CD4-positive, alpha-beta T cell treated with Interferon gamma for 1 hour (primary cell): ENCODE measurements around the gene TIAM2.
A peak's percentile ranks its signal among the peaks of the same experiment; 100 is the strongest.
"Not testable (repeated sequence)": the region's sequence is repeated elsewhere in the genome, so short reads cannot be mapped to it uniquely, and the experiment has no call there.

Source experiments
- DNase-seq: peaks from one replicate; pipeline ENCODE4 v3.0.0-alpha.2; 2020

The TIAM2 gene

DNA sequence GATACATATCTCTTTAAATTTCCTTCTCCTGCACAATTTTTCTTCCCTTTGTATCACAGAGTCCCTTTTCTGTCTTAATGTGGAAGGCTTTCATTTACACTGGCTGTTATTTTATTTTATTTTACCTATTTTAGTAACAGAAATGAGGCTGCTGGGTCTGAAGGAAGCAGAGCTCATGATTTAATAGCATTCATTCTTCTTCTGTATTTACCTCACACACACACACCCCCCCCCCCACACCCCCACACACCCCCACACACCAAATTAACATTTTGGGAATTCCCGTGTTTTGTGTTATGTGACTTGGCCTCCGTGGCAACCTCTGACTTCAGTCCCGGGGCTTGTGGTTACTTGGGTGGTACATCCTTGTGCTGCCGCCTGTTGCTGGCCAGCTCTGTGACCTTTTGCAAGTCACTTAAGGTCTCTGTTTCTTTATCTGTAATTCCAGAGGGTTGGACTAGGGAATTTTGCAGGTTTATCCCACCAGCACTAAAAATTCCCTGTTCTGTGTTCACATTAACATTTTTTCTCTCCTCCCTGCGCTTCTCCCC lies 108.8 kb downstream of the TIAM2 start:
- DNase-seq = peak; percentile 11

DNA sequence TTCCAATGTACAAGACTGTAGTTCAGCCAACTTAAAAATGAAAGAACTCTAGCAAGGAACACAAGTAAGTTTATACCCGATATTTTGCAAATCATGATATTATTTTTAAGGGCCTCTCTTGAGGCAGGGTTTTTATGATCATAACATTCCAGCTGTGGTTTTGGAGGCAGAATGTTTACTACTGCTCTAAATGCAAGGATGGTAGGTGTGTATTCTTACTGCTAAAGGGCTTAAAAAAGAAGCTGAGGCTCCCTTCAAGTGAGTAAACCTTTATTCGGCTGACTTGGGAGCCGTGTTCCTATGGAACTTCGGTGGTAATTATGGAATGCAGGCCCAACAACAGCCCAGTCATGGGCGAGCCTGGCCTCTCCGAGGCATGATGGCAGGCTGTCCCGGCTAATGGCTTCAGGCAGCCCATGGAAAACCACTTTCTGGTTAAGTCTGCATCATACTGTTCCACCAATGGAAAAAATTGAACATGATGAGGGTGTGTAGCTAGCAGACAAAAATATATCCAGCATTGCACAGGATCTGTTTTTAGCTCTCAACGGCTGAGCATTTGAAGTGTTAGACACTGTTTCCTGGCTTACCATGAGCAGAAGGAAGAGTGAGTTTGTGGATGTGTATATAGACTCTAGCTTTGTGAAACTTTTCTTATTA lies 111.5 kb downstream of the TIAM2 start:
- no peak for DNase-seq

DNA sequence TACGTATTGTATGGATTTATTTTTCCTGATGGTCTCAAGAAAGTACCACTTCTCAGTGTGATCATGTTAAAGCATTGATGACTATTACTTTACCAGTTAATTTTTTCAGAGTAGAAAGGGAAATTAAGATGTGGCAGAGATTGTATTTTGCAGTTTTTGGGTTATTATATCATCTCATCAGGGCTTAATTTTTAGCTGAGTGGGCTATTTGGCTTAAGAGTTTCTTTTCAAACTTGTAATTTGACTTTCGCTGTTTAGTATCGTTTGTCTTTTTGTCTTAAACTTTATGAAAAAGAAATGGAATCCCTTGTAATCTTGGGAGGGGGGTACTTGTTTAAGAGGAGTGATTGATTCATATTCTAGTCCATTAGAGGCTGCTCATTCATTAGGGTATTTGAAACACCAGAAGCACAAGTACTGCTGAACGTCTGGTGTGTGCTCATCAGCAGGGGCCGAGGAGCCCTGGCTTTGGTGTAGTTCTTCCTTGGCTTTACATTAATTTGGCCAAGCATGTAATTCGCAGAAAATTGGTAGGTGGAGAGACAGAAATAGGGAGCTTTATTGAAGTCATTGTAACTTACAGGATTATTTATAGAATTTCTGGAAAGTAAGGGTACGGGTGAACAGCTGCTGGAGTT lies 112.4 kb downstream of the TIAM2 start:
- DNase-seq = no peak

DNA sequence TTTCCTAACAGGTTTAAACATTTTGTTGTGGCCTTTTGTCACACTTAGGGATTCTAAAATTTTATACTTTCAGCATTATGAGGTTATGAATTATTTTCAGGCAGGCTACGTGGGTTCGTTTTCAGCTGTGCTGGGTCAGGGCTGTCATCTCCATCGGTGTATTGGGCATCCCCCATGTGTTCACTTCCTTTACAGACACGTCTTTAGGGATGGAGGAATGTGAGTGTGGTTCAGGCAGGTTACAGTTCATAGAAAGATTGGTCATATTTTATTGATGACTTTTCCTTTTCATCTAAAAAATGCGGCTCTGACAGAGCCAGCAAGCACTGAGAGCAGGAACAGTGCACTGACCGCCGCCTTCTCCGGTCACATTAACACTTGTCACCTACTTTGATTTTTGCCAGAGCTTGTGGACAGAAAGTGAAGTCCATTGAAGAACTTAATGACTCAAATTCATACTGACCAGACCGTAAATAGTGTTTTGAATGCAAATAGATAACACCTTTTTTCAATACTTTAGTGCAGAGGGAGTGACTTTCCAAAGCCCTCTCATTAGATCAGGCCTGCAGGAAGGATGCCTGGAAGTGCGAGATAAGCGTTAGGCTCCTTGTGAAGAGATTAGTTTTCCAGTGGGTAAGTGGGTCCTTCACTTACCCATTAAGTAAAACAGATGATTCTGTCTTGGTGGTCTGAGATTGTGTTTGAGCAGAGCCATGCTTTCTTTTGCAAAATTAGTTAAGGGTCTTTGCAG lies 113.1 kb downstream of the TIAM2 start:
- no peak for DNase-seq

DNA sequence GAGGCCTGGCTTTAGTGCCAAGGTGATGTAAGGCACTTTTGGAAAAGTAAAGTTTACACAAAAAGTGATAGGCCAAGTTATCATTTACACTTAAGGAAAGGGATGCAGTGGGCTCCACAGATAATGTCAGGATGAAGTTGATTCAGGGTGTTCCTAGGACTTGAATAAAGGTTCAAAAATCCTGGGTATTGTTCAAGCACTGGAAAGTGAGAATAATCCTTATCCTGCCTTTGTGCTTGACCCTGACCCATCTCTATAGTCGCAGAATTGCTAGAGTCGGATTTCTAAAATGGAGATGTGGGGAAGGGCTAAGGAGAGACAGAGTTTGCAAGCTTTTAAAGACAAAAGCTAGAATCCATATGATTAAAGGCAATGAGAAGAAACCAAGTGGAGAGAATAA lies 115.6 kb downstream of the TIAM2 start:
- no peak for DNase-seq

DNA sequence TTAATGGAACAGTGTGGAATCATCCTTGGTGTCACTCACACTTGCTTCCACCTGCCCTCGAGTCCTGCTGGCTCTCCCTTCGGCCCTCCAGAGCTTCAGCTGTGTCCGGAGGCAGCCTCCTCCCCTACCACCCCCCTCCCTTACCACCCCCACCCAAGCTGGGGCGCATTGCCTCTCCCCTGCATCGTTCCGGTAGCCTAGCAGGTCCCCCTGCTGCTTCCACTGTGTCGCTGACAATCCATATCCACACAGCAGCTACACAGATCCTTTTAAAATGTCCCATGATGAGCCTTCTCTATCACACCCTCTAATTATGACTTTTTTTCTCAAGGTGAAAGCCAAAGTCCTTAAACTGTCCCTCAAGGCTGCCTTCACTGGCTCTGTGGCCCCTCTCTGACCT lies 117.6 kb downstream of the TIAM2 start:
- no peak for DNase-seq

DNA sequence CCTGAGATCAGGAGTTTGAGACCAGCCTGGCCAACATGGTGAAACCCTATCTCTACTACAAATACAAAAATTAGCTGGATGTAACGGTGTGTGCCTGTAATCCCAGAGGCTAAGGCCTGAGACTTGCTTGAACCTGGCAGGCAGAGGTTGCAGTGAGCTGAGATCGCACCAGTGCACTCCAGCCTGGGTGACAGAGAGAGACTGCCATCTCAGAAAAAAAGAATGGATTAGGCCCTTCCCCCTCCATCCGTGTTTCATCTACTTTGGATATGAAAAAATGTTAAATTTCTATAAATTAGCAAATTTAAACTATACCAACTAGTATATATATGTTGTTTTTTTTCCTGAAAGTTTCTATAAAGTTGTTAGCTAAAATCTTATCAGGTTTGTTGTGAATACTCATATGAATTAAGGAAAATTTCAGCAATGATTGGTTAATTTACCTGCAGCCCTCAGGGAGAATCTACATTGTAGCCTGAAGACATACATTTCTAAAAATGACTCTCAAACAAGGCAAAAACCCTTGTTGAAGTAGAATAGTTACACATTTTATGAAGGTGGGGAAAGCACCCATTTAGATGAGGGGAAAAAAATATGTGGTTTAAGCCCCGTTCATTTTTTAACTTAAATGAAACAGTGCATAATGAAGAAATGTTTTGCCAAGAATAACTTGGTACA lies 120.9 kb downstream of the TIAM2 start:
- DNase-seq = no peak

DNA sequence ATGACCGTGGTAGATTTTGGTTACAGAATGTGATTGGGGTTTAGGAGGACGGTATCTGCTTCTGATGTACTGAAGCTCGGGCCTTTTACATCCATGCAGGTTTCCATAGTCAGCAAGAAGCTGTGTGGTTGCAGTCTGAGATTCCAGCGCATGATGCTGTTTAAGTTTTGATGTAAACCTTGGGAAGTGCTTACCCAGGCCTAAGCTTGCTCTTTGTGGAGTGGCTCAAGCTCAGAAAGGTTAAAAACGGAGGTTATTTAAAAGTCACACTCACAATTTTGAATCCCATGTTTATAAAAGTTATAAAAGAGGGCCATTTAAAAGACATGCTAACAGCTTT lies 121.4 kb downstream of the TIAM2 start:
- no peak for DNase-seq

DNA sequence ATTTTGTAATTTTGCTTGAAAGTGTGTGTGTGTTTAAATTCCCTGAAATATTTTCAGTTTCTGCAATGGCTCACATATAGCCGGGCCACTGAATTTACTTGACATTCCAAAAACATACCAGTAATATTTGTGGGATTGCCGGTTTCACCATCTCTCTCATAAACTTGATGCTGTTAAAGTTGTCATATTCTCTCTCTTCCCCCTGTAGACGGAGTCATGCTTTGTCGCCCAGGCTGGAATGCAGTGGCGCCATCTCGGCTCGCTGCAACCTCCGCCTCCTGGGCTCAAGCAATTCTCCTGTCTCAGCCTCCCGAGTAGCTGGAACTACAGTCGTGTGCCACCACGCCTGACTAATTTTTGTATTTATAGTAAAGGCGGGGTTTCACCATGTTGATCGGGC lies 122.1 kb downstream of the TIAM2 start:
- no peak for DNase-seq

DNA sequence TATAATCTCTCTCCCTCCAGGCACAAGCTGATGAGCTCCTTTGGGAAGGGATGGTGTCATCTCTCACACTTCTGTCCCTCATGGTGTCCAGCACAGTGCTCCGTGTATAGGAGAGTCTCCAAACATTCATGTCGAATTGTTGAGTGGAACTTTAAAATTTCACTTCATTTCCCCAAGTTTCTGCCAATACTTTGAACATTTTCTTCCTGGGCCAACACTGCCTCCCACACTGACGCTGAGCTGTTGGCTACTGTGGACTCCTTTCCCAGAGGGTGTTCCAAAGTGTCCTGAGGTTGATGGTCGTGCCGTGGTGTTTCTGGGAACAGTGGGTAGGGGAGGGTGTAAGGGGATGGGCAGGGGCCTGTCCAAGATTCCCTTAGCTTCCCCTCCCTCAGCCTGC lies 122.7 kb downstream of the TIAM2 start:
- no peak for DNase-seq

DNA sequence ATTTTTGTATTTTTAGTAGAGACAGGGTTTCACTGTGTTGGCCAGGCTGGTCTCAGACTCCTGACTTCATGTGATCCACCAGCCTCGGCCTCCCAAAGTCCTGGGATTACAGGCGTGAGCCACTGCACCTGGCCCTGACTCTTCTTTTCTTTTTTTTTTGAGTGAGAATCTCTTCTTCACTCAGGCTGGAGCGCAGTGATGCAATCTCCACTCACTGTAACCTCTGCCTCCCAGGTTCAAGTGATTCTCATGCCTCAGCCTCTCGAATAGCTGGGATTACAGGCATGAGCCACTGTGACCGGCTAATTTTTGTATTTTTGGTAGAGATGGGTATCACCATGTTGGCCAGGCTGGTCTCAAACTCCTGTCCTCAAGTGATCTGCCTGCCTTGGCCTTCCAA lies 124.1 kb downstream of the TIAM2 start:
- DNase-seq = not testable (repeated sequence)

DNA sequence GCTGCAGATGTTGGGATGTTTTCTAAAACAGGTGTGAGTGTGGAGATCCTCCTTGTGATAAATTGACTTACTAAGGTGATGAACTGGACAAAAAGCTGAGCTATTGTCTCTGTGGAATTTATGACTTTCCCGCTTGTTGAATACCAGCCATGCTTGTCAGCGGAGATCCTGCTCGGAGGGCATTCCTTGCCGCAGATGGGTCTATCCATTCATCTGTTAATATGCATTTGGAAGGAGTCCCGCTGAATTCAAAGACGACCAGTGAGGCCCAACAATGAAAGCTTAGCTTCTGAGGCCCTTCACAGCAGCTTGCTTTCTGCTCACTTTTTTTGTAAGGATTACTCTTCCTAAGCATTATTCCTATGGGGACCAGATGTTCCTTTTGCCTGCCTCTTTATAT lies 124.9 kb downstream of the TIAM2 start:
- no peak for DNase-seq

DNA sequence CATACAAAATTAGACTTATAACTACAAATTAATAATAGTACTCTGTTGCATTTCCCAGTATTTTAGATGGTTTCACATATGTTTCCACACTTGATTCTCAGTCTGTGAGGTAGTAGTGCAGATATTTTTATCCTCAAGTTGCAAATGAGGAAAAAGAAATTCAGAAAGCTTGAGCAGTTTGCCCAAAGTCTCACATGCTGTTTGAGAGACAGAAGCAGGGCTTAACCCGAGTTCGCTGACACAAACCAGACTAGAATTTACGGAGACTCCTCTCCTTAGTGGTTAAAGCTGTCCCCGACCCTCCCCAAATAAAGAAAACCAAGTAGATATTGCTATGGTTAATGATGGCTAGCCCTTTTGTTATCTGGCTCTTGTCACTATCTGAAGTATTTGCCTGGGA lies 126.2 kb downstream of the TIAM2 start:
- no peak for DNase-seq

DNA sequence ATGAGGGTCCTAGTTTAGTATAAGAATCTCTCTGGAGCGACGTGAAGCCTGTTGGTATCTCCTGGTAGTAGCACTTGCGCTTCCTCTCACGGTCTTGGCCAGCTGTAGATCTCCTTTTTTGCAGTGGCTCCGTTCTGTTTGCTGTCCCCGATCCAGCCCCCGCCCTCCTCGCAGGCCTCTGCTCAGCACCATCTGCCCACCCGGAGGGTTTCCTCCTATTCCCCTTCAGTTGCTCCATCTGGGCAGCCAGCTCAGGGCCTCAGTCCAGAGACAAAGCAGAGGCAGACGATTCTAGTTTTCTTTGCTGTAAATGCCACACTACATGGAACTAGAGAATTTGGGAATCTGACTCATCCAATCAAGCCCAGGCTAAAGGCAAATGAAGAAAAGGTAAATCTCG lies 126.6 kb downstream of the TIAM2 start:
- DNase-seq = no peak

DNA sequence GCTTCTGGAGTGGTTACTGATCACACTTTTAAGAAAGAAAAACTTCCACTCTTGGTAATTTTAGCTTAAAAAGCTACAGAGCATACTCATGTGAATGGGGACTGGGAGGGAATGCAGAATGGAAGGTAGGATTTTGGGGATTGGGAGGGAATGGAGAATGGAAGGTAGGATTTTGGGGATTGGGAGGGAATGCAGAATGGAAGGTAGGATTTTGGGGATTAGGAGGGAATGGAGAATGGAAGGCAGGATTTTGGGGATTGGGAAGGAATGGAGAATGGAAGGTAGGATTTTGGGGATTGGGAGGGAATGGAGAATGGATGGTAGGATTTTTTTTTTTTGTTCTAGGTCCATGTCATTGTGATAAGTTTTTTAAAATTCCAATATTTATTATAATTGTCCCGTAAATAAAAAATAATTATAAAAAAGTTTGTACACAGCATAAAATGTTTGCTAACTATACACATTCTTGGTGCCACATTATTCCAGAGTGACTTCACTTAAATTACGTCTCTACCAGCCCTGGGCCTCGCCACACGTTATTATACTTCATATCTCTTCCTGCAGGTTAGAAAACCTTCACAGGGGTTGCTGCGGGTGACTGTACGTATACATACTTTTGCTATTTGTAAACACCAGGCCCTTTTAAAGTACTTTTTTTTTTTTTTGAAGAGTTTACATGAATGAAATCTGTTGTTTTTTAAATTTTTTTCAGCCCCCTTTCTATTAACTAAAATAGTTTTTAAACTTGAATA lies 127.3 kb downstream of the TIAM2 start:
- DNase-seq = no peak

DNA sequence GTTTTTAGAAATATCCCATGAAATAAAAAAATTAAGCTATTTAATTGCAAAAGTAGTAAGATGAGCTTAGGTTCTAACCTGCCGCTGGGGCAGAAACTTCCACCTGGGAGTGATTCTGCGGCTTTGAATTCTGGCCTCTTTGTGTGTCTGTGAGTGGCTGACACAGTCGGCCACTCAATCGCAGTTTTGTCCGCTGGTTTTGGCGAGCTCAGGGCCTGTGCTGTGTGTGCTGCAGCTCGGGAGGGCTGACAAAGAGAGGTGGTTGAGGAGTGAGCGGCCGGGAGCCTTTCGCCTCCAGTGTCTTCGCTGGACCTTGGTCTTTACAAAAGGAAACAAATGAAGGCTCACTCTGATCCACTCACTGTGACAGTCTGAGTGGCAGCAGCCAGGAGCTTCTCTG lies 128.4 kb downstream of the TIAM2 start:
- no peak for DNase-seq

DNA sequence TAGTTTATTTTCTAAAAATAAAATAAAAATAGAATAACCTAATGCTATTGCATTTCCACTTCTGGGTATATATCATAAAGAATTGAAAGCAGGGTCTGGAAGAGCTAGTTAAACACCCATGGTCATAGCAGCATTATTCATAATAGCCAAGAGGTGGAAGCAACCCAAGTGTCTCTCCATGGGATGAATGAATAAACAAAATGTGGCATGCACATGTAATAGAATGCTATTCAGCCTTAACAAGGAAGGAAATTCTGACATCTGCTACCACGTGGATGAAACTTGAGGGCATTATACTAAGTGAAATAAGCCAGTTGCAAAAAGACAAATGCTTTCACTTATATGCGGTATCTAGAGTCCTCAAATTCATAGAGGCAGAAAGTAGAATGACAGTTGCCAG lies 130.8 kb downstream of the TIAM2 start:
- no peak for DNase-seq

DNA sequence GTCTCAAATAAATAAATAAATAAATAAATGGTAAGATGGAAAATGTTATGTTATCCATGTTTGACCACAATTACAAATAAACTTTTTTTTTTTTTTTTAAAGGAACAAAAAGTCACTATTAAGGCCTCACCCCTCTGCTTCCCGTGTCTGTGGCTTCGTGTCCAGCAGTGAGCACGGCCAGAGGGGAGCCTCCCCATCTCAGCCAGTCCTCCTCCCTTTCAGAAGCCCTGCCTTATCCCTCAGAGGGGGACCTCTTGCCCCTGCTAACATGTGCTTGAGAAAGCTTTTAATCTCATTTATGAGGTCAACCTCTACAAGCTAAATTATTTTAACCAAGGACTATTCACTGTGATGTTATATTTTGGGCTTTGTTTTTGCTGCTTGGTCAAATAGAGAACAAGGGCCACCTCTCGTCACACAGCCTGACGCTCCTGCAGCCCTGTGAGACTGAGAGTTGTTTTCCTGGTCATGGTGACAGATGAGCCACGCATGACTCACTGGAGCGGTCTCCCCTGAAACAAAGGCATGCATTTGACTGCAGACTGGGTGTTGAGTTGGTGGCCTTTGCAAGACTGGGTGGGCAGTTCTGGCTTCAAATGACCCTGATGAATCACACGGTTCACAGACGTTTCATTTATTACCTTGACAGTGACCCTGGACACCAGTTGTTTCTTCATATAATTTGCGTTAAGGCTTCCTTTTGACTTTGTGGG lies 131.8 kb downstream of the TIAM2 start:
- DNase-seq = no peak

DNA sequence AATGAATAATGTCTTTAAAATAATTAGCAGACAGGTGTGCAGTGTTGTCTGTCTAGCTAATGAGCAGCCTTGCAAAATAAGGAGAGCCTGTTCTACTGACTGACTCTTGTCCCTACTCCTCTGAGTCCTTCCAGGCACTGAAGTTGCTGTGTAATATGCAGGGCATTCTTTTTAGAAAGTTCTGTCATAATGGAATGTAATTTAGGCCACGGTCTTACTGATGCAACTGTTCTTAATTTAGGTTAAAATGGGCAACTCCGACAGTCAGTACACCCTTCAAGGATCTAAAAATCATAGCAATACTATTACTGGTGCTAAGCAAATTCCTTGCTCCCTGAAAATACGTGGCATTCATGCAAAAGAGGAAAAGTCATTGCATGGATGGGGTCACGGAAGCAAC lies 133.9 kb downstream of the TIAM2 start:
- DNase-seq = no peak

DNA sequence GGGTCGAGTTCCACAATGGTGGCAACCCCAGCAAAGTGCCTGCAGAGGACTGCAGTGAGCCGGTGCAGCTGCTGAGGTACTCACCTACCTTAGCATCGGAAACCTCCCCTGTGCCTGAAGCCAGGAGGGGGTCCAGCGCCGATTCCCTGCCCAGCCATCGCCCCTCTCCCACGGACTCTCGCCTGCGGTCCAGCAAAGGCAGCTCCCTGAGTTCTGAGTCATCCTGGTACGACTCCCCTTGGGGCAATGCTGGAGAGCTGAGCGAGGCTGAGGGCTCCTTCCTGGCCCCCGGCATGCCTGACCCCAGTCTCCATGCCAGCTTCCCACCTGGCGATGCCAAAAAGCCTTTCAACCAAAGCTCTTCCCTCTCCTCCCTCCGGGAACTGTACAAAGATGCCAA lies 134.6 kb downstream of the TIAM2 start:
- DNase-seq = no peak

DNA sequence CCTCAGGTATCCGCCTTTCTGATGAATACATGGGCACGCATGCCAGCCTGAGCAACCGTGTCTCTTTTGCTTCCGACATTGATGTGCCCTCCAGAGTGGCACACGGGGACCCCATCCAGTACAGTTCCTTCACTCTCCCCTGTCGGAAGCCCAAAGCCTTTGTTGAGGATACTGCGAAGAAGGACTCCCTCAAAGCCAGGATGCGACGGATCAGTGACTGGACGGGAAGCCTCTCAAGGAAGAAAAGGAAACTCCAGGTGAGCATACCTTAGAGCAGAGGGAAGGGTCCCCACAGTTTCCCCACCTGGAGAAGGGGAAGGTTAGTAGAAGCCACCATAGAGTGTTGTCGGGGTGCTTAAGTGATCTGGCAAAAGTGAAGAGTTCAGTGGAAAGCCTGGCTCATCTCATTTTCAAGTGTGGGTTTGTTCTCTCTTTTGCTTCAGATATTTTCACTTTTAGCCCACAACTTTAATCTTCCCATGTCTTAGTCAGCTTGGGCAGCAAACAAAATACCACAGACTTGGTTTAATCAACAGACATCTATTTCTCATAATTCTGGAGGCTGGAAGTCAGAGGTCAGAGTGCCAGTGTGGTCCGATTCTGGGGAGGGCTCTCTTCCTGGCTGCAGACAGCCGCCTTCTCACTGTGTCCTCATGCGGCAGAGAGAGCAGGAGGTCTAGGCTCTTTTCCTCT lies 135.2 kb downstream of the TIAM2 start:
- no peak for DNase-seq

DNA sequence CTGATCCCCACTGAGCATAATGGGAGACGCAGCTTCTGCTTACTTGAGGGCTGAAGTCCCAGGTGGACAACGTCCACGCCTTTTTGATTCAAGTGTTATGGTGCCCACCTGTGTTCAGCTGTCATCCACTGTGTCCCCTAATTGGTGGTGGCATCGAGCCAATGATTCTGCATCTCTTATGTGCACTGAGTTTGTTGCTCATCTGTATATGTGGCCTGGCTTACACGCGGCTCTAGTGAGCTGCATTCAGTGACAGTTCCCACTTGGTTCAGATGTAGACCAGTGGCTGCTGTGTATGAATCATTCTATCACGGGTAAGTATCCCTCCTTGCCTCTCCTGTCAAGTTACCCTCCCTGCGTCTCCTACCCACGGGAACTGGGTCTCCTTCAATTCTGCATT lies 137.5 kb downstream of the TIAM2 start:
- DNase-seq = no peak
